ENCODE results near the gene SLC26A1. TPM values are rescaled to one million over a fixed set of nuclear protein-coding genes. Genes with fewer than 3 reads are reported as not detected.

SLC26A1 gene
- polyA plus RNA-seq, 1 donor (not counting 4 experiments of a cell fraction or from before 2014, with no cell fraction given) = not detected

DNA sequence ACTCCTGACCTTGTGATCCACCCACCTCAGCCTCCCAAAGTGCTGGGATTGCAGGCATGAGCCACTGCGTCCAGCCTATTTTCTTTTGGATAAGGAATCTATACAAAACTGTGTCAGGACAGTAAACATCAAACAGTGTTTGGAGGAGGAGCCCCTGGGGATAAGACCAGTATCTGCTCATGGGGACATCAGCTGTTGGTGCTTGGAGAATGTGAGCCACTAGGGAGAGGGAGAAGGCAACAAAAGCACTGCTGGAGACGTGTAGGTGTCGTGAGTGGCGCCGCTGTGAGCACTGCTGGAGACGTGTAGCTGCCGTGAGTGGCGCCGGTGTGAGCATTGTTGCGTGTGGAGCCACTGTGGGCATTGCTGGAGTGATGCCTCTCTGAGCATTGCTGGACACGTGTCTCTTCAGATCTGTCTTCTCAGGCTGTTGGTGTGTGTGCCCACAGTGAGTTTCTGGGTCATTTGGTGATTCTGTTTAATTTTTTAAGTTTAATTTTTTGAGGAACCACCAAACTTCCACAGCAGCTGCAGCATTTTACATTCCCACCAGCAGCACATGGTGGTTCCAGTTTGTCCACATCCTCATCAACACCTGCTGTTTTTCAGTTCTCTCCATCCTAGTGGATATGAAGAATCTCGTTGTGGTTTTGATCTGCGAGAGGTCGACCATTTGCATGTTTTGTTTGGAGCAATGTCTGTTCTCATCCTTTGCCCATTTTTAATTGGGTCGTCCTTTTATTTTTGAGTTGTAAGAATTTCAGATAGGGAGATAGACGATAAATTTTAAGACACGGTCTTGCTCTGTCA, 38.8 kb downstream of the SLC26A1 start:
- no peak for FAIRE-seq
- H2AFZ ChIP-seq (ENCODE audit: control insufficient read depth, low read length) = no peak overlapping the region
- TF ChIP-seq EZH2 (IDR thresholded peaks at IDR 0.05; ENCODE audit: low read length) = no peak
- TF ChIP-seq, protein P1, sequence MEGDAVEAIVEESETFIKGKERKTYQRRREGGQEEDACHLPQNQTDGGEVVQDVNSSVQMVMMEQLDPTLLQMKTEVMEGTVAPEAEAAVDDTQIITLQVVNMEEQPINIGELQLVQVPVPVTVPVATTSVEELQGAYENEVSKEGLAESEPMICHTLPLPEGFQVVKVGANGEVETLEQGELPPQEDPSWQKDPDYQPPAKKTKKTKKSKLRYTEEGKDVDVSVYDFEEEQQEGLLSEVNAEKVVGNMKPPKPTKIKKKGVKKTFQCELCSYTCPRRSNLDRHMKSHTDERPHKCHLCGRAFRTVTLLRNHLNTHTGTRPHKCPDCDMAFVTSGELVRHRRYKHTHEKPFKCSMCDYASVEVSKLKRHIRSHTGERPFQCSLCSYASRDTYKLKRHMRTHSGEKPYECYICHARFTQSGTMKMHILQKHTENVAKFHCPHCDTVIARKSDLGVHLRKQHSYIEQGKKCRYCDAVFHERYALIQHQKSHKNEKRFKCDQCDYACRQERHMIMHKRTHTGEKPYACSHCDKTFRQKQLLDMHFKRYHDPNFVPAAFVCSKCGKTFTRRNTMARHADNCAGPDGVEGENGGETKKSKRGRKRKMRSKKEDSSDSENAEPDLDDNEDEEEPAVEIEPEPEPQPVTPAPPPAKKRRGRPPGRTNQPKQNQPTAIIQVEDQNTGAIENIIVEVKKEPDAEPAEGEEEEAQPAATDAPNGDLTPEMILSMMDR (optimal IDR thresholded peaks at IDR 0.05 in 1 of 3, IDR thresholded peaks at IDR 0.05 in 1 of 3, conservative IDR thresholded peaks at IDR 0.05 in 1 of 3; ENCODE audit: extremely low read depth in 1 of 3, insufficient read depth in 2 of 3, low read length in 3 of 3) = no peak

DNA sequence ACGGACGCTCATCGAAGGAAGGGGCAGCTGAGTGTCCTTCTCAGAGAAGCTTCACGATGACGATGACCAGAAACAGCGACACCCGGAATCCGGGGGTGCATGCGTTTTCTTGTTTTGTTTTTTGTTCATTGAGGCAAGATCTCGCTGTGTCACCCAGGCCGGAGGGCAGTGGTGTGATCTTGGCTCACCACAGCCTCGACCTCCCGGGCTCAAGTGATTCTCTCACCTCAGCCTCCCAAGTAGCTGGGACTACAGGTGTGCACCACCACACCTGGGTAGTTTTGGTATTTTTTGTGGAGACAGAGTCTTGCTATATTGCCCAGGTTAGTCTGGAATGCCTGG, 39.7 kb downstream of the SLC26A1 start:
- H3K79me2 ChIP-seq (ENCODE audit: control insufficient read depth, insufficient read depth, low read length) = no peaks in the 10 kb centered on the region
- TF ChIP-seq, protein P1 (optimal IDR thresholded peaks at IDR 0.05 in 1 of 3, IDR thresholded peaks at IDR 0.05 in 1 of 3, conservative IDR thresholded peaks at IDR 0.05 in 1 of 3; ENCODE audit: extremely low read depth in 1 of 3, insufficient read depth in 2 of 3, low read length in 3 of 3) = no peak
- no peak for TF ChIP-seq EZH2 (IDR thresholded peaks at IDR 0.05; ENCODE audit: low read length)
- FAIRE-seq (no peak), DNase-seq (ENCODE audit: low read depth, low spot score) (no peak)
- dilution Hi-C loops (cut with MboI; ENCODE audit: extremely low pct_ligation_motif_present, low sequenced_read_pairs) = no loop called here
- H3K27ac ChIP-seq (ENCODE audit: control insufficient read depth, insufficient read depth, low read length) = no peak overlapping the region
- no peak overlapping the region for H2AFZ ChIP-seq (ENCODE audit: control insufficient read depth, low read length)
- H3K4me3 ChIP-seq (ENCODE audit: control insufficient read depth in 2 of 3, extremely low read depth in 1 of 3, insufficient read depth in 2 of 3, low read depth in 1 of 3, low read length in 3 of 3) = no peak overlapping the region
- H3K36me3 ChIP-seq (ENCODE audit: control insufficient read depth in 2 of 2, extremely low read depth in 1 of 2, insufficient read depth in 2 of 2, low read length in 2 of 2) = peaks cover 0 to 2% of the 10 kb centered on the region in 2 experiments
- no peak overlapping the region for H3K4me2 ChIP-seq (ENCODE audit: control insufficient read depth, extremely low read depth, insufficient read depth, low read depth, low read length)
- H3K9me1 ChIP-seq (ENCODE audit: control insufficient read depth, extremely low read depth, insufficient read depth, low read length) = no peaks in the 10 kb centered on the region
- no peaks in the 10 kb centered on the region for H3K27me3 ChIP-seq (ENCODE audit: control insufficient read depth, extremely low read depth, insufficient read depth, low read length)
- H3K4me1 ChIP-seq (ENCODE audit: control insufficient read depth, extremely low read depth, insufficient read depth, low read length) = no peaks in the 10 kb centered on the region
- no peak overlapping the region for H3K9ac ChIP-seq (ENCODE audit: control insufficient read depth, extremely low read depth, insufficient read depth, low read length)
- H4K20me1 ChIP-seq (ENCODE audit: control insufficient read depth, extremely low read depth, insufficient read depth, low read length) = no peaks in the 10 kb centered on the region
- H3K9me3 ChIP-seq (ENCODE audit: control insufficient read depth, low read depth, low read length) = no peaks in the 10 kb centered on the region

More for the DNA sequence above, 38.8 kb downstream of the SLC26A1 start:
- no peak for DNase-seq (ENCODE audit: low read depth, low spot score)
- no peaks in the 10 kb centered on the region for H3K27me3 ChIP-seq (ENCODE audit: control insufficient read depth, extremely low read depth, insufficient read depth, low read length)
- H4K20me1 ChIP-seq (ENCODE audit: control insufficient read depth, extremely low read depth, insufficient read depth, low read length) = no peaks in the 10 kb centered on the region
- no peak overlapping the region for H3K4me3 ChIP-seq (ENCODE audit: control insufficient read depth in 2 of 3, extremely low read depth in 1 of 3, insufficient read depth in 2 of 3, low read depth in 1 of 3, low read length in 3 of 3)
- no peaks in the 10 kb centered on the region for H3K9me3 ChIP-seq (ENCODE audit: control insufficient read depth, low read depth, low read length)
- peaks cover 0 to 2% of the 10 kb centered on the region in 2 experiments for H3K36me3 ChIP-seq (ENCODE audit: control insufficient read depth in 2 of 2, extremely low read depth in 1 of 2, insufficient read depth in 2 of 2, low read length in 2 of 2)
- H3K9ac ChIP-seq (ENCODE audit: control insufficient read depth, extremely low read depth, insufficient read depth, low read length) = no peak overlapping the region
- dilution Hi-C loops (cut with MboI; ENCODE audit: extremely low pct_ligation_motif_present, low sequenced_read_pairs) = no loop called here
- no peak overlapping the region for H3K27ac ChIP-seq (ENCODE audit: control insufficient read depth, insufficient read depth, low read length)
- H3K4me1 ChIP-seq (ENCODE audit: control insufficient read depth, extremely low read depth, insufficient read depth, low read length) = no peaks in the 10 kb centered on the region
- no peak overlapping the region for H3K4me2 ChIP-seq (ENCODE audit: control insufficient read depth, extremely low read depth, insufficient read depth, low read depth, low read length)
- H3K79me2 ChIP-seq (ENCODE audit: control insufficient read depth, insufficient read depth, low read length) = no peaks in the 10 kb centered on the region
- no peaks in the 10 kb centered on the region for H3K9me1 ChIP-seq (ENCODE audit: control insufficient read depth, extremely low read depth, insufficient read depth, low read length)
